ENCODE data around the gene PLEKHM3.
A peak's percentile ranks its signal among the peaks of the same experiment; 100 is the strongest.

PLEKHM3 gene

DNA sequence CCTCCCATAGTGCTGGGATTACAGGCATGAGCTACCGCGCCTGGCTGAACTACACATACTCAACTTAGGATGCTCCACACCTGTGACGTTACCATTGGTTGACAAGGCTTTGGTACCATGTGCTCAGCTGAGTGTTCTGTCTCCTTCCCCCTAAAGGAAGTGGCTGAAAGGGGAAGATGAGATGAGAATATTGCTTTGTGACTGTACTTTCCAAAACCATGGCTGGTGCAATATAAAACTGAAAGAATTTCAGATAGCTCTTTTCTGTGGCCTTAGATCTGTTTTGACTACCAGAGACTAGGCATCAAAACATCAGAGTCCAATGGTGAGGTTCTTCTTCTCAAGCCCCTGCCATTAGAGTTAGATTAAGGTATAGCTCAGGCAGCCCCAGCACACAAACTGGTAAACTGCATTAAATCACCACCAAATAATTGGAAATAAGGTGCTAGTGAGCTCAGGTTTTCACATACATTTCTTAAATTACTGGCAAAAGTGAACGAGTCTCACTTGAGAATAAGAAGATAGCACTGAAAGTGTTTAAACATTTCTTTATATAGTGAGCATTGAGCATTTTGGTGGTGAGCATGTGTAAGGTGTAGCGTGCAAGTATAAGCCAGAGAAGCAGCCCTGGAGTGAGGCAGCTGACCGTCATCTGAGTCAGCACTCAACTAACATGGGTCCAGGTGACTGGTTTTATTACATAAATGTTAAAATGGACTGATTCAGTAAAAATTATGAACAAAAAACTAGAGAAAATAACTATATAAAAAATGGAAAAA is 142.1 kb downstream of the PLEKHM3 start:
- no peak for DNase-seq

DNA sequence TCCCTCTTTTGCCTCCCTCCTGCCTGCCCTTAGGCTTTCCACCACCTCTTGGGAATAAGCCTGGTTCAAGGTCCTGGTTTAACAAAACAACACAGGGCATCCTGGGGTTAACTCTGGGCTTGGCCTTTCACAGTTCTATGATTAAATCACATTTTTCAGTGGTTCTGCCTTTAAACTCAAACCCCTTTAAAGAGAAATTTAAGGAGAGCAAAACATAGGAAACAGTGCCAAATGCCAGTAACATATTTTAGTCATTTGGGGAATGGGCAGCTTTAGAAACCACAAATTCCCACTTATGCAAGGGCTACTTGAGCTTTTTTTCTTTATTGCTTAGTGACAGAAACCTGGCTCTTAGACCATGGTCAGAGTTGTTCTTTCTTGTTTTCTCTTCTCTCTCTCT is 143.4 kb downstream of the PLEKHM3 start:
- DNase-seq = no peak

GRCh38 chr2:207879536-207879935 is 145.8 kb downstream of the PLEKHM3 start:
- DNase-seq = no peak

DNA sequence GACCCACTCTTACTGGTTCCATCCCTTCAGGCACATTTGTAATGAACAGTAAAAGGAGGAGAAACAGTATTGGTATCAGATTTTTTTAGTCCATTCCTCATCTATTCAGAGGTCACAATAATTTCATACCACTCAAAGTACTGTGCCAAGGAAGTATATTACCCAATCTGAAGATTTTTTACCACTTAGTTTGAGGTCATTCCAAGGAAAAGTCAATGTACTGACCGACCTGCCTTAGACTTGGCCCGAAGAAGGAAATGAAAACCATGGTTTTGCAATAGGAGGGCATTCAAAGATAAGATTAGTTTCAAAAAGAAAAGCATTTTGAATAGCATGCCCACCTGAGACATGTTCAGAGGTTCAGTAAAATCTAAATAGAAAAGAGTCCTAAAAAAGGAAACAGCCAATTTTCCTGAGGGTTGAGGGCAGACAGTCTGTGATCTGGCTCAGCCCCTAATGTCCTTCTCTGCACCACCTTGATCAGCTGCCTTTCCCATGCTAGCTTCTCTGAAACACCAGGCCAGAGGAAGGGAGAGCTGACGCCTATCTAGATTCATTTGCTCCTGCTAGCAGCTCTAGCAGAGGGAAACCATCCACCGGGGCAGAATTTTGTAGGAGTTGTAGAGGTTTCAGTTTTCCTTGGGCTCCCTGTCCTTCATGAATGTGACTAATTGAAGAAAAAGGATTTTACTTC is 148.3 kb downstream of the PLEKHM3 start:
- DNase-seq = no peak

- no peak for DNase-seq
Measured at GRCh38 chr2:207875473-207876212, 149.7 kb downstream of the PLEKHM3 start.

DNA sequence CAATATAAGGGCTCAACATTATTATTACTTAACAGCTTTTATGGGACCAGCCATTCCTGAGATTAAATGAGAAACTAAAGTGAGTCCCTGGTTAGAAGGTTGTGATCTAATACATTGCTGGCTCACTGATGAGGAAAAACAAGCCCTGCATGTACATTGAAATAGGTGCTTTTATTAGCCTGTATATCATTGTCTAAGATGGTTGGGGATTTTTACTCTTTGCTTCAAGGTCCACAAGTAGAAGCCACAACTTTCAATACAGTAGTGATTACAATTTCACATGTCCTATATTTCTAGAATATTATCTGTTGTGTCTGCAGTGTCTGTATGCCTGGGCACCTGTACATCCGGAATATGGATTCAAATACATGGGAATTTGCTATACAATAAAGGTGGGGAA is 151.5 kb downstream of the PLEKHM3 start:
- no peak for DNase-seq

DNA sequence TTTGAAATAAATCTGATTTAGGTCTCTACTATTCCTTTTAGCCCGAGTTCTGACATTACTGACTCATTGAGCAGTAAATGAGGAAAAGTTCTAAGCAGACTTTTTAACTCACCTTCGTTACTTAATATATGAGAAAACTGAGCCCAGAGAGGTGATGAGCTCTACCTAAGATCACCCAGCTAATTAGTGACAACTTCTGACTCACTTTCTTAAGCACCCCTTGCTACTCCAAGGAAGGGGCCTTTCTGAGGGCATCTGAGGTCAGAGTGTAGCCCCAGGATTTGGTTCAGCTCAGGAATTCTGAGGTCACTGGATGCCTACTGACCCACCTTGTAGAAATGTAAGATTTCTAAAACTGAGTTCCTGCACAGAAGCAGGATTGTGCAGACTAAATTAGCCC is 153.4 kb downstream of the PLEKHM3 start:
- no peak for DNase-seq

DNA sequence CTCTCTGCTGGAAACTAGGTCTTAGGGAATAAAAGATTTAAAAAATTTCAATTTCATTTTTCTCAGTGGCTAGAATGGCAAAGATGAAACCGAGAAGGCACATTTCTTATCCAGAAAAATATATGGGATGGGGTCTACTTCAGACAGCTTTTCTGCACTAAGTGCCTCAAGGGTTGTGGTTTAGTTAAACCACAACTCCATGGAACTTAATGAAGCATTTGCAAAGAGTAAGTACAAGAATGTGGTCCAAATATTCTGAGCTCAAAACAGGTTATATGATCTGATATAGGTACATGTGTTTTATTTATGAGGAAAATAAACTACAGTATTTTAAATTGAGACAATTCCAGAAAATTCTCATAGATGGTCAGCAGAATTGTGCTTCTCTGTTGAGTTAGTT is 153.8 kb downstream of the PLEKHM3 start:
- no peak for DNase-seq

- DNase-seq = no peak
Measured at GRCh38 chr2:207870814-207871213, 154.5 kb downstream of the PLEKHM3 start.

- no peak for DNase-seq
Measured at GRCh38 chr2:207869784-207870778, 155.2 kb downstream of the PLEKHM3 start.

GRCh38 chr2:207868855-207869596 is 156.3 kb downstream of the PLEKHM3 start:
- DNase-seq = no peak

- no peak for DNase-seq
Measured at GRCh38 chr2:207867905-207868304, 157.4 kb downstream of the PLEKHM3 start.

GRCh38 chr2:207867056-207867455 is 158.3 kb downstream of the PLEKHM3 start:
- DNase-seq = no peak

DNA sequence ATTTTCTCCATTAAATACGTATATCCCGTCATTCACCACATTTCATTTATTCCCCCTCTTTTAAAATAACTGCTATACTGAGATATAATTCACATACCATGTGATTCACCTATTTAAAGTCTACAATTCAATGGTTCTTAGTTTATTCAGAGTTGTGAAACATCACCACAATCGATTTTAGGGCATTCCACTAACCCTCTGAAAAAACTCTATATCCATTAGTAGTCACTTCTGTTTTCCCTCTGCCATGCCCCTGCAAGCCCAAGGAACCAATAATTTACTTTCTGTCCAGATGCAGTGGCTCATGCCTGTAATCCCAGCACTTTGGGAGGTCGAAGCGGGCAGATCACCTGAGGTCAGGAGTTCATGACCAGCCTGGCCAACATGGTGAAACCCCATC is 160.1 kb downstream of the PLEKHM3 start:
- no peak for DNase-seq

DNA sequence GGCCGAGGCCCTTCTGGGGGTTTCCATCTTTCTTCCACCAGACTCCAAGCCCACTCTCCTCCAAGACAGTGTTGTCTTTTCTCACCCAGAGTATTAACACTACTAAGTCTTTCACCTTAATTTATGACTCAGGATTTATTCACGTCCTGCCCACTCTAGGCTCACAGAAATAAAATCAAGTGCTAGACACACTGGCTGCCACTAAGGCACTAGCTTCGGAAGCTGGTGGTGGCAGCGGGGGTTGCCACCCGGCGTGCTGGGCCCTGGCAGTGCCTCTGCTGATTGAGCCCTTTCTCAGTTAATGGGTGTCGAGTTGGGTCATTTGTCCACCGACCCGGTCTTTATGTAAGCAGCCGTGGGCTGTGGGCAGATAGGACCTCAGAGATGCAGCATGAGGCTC is 162.0 kb downstream of the PLEKHM3 start:
- DNase-seq = no peak

DNA sequence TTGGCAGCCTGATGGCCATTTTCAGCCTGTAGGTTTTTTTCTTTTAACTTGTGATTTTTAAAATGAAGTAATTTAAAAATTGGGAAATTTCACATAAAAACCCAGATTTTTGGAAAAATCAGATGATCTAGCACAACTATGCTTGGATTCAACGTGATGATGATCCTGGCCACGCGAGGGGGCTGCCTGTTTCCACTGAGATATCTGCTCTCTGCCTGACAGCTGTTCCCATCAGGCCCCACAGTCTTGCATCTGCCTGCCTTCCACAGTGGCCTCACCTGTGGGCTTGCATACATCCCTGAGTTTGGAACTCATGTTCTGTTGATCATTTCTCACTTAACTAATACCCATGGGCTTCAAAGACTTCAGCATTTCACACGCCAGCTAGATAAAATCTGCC is 163.5 kb downstream of the PLEKHM3 start:
- DNase-seq = no peak

GRCh38 chr2:207860685-207861084 is 164.6 kb downstream of the PLEKHM3 start:
- peak; percentile 34 for DNase-seq

- DNase-seq = no peak
Measured at GRCh38 chr2:207855591-207855990, 169.7 kb downstream of the PLEKHM3 start.

DNA sequence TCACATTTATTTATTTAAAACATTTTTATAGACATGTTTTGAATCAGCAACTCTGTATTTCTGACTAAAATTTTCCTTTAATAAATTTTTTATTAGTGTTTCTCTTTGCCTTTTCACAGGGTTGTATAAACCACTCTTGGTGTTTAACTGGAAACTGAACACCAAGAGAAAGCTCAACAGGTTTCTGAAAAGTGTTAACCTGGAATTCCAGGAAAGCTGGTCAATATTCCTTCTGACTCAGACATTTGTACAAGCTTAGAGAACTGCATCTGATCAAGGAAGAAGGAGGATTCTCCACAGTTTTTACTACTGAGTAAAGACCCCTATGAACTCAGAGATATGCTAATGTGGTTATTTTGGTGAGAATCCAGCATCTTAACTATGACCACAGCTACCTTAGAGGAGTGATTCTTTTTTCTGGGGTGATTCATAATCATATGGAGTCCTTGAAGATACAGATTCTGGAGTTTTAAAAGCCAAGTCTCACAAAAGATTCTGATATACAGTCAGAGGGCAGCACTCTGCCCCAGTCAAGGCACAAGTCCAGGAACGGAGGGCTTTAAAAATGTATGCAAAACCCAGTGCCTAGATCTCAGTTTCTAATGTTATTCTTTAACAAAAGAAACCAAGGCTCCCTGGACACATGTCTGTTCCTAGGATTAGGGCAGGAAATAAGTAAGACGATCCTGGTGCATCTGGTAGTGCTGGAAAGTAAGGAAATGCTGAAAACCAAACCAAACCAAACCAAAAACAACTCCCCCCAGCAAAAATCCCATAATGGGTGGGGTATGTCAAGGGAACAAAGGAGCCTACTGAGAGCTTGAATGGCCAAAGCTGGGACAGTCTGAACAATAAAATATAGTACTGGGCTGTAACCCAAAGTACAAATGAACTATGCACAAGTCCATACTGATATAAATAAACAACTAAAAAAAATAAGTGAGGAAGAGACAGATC is 170.6 kb downstream of the PLEKHM3 start:
- DNase-seq = no peak

DNA sequence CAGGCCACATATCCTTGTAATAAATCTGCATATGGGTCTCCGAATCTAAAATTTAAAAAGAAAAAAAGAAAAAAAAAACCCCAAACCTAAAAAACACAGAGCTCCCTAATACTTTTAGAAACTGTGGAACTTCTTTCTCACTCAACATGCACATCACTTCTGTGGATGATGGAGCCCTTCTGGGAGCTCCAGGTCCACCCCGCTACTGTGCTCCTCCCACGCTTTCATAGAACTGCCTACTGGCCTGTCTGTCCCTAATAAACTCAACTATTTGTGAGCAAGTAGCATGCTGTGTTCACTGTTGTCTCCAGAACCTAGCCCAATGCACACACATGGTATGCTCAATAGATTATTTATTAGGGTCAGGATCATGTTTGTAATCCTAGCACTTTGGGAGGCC is 172.5 kb downstream of the PLEKHM3 start:
- no peak for DNase-seq

- DNase-seq = no peak
Measured at GRCh38 chr2:207849443-207849842, 175.9 kb downstream of the PLEKHM3 start.

Measured in DMS79 treated with DMSO at 0.1 percent for 48 hours (cell line).